H9 (cell line): Measurements from ENCODE around the gene OR5K4. TPM values are rescaled to one million over a fixed set of nuclear protein-coding genes. Genes with fewer than 3 reads are reported as not detected.

Experiments used
- DNase-seq: peaks from one replicate; pipeline ENCODE4 v3.0.0-alpha.2; 2017
- H2AFZ ChIP-seq: one replicate; pipeline ENCODE4 v1.6.1; 2013; ENCODE audit warnings: mild to moderate bottlenecking, low read length, control low read depth, moderate library complexity
- H2AK5ac ChIP-seq: 2 replicates; pipeline ENCODE4 v1.6.1; 2013; ENCODE audit warnings: low read length, control low read depth, mixed read lengths; ENCODE audit not compliant: insufficient read length
- H2BK120ac ChIP-seq: one replicate; pipeline ENCODE4 v1.6.1; 2013; ENCODE audit warnings: low read depth, mild to moderate bottlenecking, low read length, control low read depth, inconsistent platforms; ENCODE audit not compliant: poor library complexity, severe bottlenecking
- H2BK12ac ChIP-seq: 2 replicates; pipeline ENCODE4 v1.6.1; 2013; ENCODE audit warnings: low read length, control low read depth, mixed read lengths, low read depth; ENCODE audit not compliant: insufficient read length
- H2BK15ac ChIP-seq: 2 replicates; pipeline ENCODE4 v1.6.1; 2013; ENCODE audit warnings: low read depth, low read length, control low read depth
- H2BK20ac ChIP-seq: one replicate; pipeline ENCODE4 v1.6.1; 2013; ENCODE audit warnings: low read depth, mild to moderate bottlenecking, low read length, control low read depth, inconsistent platforms; ENCODE audit not compliant: poor library complexity, severe bottlenecking
- H2BK5ac ChIP-seq: 2 replicates; pipeline ENCODE4 v1.6.1; 2013; ENCODE audit warnings: low read length, control low read depth, mixed read lengths; ENCODE audit not compliant: insufficient read length
- H3K14ac ChIP-seq: 2 replicates; pipeline ENCODE4 v1.6.1; 2013; ENCODE audit warnings: low read length, control low read depth; ENCODE audit not compliant: insufficient read depth
- H3K18ac ChIP-seq: 2 replicates; pipeline ENCODE4 v1.6.1; 2013; ENCODE audit warnings: low read depth, mild to moderate bottlenecking, mixed read lengths, low read length, control low read depth; ENCODE audit not compliant: insufficient read length
- H3K23ac ChIP-seq: 2 replicates; pipeline ENCODE4 v1.6.1; 2013; ENCODE audit warnings: low read length, control low read depth, mixed read lengths, low read depth; ENCODE audit not compliant: insufficient read length
- H3K23me2 ChIP-seq: 2 replicates; pipeline ENCODE4 v1.6.1; 2013; ENCODE audit warnings: low read depth, mild to moderate bottlenecking, mixed read lengths, low read length, control low read depth; ENCODE audit not compliant: insufficient read length, poor library complexity, severe bottlenecking
- H3K27ac ChIP-seq: 2 replicates; pipeline ENCODE4 v1.5.1; 2013; ENCODE audit warnings: low read length, control low read depth, mixed read lengths, low read depth; ENCODE audit not compliant: insufficient read length
- H3K27me3 ChIP-seq: 2 replicates; pipeline ENCODE4 v1.6.1; 2013; ENCODE audit warnings: low read length, control low read depth, inconsistent platforms; ENCODE audit not compliant: insufficient read depth
- H3K4ac ChIP-seq: 2 replicates; pipeline ENCODE4 v1.6.1; 2013; ENCODE audit warnings: low read depth, mild to moderate bottlenecking, control low read depth, inconsistent platforms, low read length, moderate library complexity
- H3K4me1 ChIP-seq: 2 replicates; pipeline ENCODE4 v1.6.1; 2013; ENCODE audit warnings: low read length, control low read depth, inconsistent platforms; ENCODE audit not compliant: insufficient read depth
- H3K4me2 ChIP-seq: 2 replicates; pipeline ENCODE4 v1.6.1; 2013; ENCODE audit warnings: low read length, control low read depth, mixed read lengths; ENCODE audit not compliant: insufficient read length, insufficient read depth
- H3K56ac ChIP-seq: 2 replicates; pipeline ENCODE4 v1.6.1; 2013; ENCODE audit warnings: low read depth, mild to moderate bottlenecking, mixed read lengths, low read length, control low read depth; ENCODE audit not compliant: insufficient read length
- H3K79me1 ChIP-seq: 2 replicates; pipeline ENCODE4 v1.6.1; 2013; ENCODE audit warnings: low read depth, mild to moderate bottlenecking, moderate library complexity, low read length, control low read depth, inconsistent platforms; ENCODE audit not compliant: insufficient read depth, poor library complexity, severe bottlenecking
- H3K79me2 ChIP-seq: 2 replicates; pipeline ENCODE4 v1.6.1; 2013; ENCODE audit warnings: low read length, control low read depth, inconsistent platforms; ENCODE audit not compliant: insufficient read depth
- H3K9ac ChIP-seq: 2 replicates; pipeline ENCODE4 v1.6.1; 2013; ENCODE audit warnings: low read length, control low read depth, mixed read lengths; ENCODE audit not compliant: insufficient read length; ENCODE audit errors: extremely low read depth
- H3K9me3 ChIP-seq: one replicate; pipeline ENCODE4 v1.6.1; 2013; ENCODE audit warnings: low read depth, low read length, inconsistent platforms; ENCODE audit not compliant: control insufficient read depth
- H3T11ph ChIP-seq: one replicate; pipeline ENCODE4 v1.6.1; 2013; ENCODE audit warnings: mild to moderate bottlenecking, low read length, control low read depth, inconsistent platforms
- H4K20me1 ChIP-seq: one replicate; pipeline ENCODE4 v1.6.1; 2013; ENCODE audit not compliant: control insufficient read depth, insufficient read length, insufficient read depth
- H4K5ac ChIP-seq: 2 replicates; pipeline ENCODE4 v1.6.1; 2013; ENCODE audit warnings: low read depth, mild to moderate bottlenecking, mixed read lengths, low read length, control low read depth; ENCODE audit not compliant: insufficient read length
- H4K8ac ChIP-seq: replicated peaks from 2 replicates; pipeline ENCODE4 v1.6.1; 2013; ENCODE audit warnings: low read length, control low read depth, mixed read lengths, low read depth; ENCODE audit not compliant: insufficient read length
- H4K91ac ChIP-seq: 2 replicates; pipeline ENCODE4 v1.6.1; 2013; ENCODE audit warnings: low read depth, mild to moderate bottlenecking, moderate library complexity, mixed read lengths, low read length, control low read depth; ENCODE audit not compliant: insufficient read length
- H3K27ac Mint-ChIP-seq, 3 experiments: 2 replicates in 2 of 3; 3 replicates in 1 of 3; pipeline ENCODE4 v1.8.0; 2020 to 2021; ENCODE audit warnings: mixed read lengths in 3 of 3, mild to moderate bottlenecking in 1 of 3, moderate library complexity in 1 of 3
- H3K27me3 Mint-ChIP-seq: 2 replicates; pipeline ENCODE4 v1.8.0; 2021; ENCODE audit warnings: low read depth, mild to moderate bottlenecking, moderate library complexity, mixed read lengths
- H3K36me3 Mint-ChIP-seq, 3 experiments: 2 replicates in 2 of 3; 3 replicates in 1 of 3; pipeline ENCODE4 v1.8.0; 2020 to 2021; ENCODE audit warnings: low read depth in 3 of 3, mixed read lengths in 3 of 3; ENCODE audit not compliant: insufficient read depth in 1 of 3
- H3K4me1 Mint-ChIP-seq, 2 experiments: 2 replicates each; pipeline ENCODE4 v1.8.0; 2020; ENCODE audit warnings: mixed read lengths in 2 of 2
- H3K4me3 Mint-ChIP-seq, 2 experiments: 2 replicates in 1 of 2; 3 replicates in 1 of 2; pipeline ENCODE4 v1.8.0; 2020 to 2021; ENCODE audit warnings: mild to moderate bottlenecking in 2 of 2, mixed read lengths in 2 of 2, moderate library complexity in 1 of 2
- H3K9me3 Mint-ChIP-seq, 2 experiments: 2 replicates in 1 of 2; 3 replicates in 1 of 2; pipeline ENCODE4 v1.8.0; 2020; ENCODE audit warnings: mild to moderate bottlenecking in 2 of 2, mixed read lengths in 2 of 2, moderate library complexity in 1 of 2
- total RNA-seq: library from RNA; stranded (reverse); gene quantifications from 2 replicates; pipeline ENCODE4 v1.2.1, GENCODE V29; 2021
- TF ChIP-seq, protein P1 (sequence below): fragments of 200-600 bp; sonication (generic); conservative IDR thresholded peaks from 3 replicates; pipeline ENCODE4 v1.8.0; 2021; ENCODE audit warnings: antibody characterized with exemption, mild to moderate bottlenecking

The OR5K4 gene
- total RNA-seq, 1 experiment from 2014 or later: not detected

DNA sequence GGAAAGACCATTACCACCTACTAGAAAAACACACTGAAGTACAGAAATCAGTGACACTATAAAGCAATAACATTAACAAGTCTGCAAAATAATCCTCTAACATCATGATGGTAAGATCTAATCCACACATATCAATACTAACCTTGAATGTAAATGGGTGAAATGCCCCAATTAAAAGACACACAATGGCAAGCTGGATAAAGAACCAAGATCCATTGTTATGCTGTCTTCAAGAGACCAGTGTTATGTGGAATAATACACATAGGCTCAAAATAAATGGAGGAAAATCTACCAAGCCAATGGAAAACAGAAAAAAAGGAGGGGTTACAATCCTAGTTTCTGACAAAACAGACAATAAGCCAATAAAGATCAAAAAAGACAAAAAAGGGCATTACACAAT lies 50.4 kb downstream of the OR5K4 start:
- Histone ChIP-seq H3K9me3 (no peaks in the 10 kb centered on the region), H3K4me1 (no peaks in the 10 kb centered on the region), H3K18ac (no peak overlapping the region), H2BK120ac (no peak overlapping the region), H2BK15ac (no peak overlapping the region), H3K79me2 (no peaks in the 10 kb centered on the region), H3K14ac (no peak overlapping the region), H3K4me2 (no peak overlapping the region), H3K23ac (no peak overlapping the region), H3K9ac (no peak overlapping the region), H2AFZ (no peak overlapping the region), H3K23me2 (no peaks in the 10 kb centered on the region), H2AK5ac (no peak overlapping the region), H3K27me3 (no peaks in the 10 kb centered on the region), H3K79me1 (no peaks in the 10 kb centered on the region), H4K5ac (no peak overlapping the region), H2BK12ac (no peak overlapping the region), H2BK5ac (no peak overlapping the region), H3T11ph (no peak overlapping the region), H3K27ac (no peak overlapping the region), H4K8ac (no peak overlapping the region), H2BK20ac (no peak overlapping the region), H3K4ac (no peak overlapping the region), H4K20me1 (no peaks in the 10 kb centered on the region), H3K56ac (no peak overlapping the region), H4K91ac (no peak overlapping the region)
- peaks cover 32 to 50% (median 50%) of the 10 kb centered on the region in 3 experiments for H3K36me3 Mint-ChIP-seq
- no peak overlapping the region for H3K27ac Mint-ChIP-seq
- peaks cover 68 to 80% of the 10 kb centered on the region in 2 experiments for H3K9me3 Mint-ChIP-seq
- TF ChIP-seq, protein P1, sequence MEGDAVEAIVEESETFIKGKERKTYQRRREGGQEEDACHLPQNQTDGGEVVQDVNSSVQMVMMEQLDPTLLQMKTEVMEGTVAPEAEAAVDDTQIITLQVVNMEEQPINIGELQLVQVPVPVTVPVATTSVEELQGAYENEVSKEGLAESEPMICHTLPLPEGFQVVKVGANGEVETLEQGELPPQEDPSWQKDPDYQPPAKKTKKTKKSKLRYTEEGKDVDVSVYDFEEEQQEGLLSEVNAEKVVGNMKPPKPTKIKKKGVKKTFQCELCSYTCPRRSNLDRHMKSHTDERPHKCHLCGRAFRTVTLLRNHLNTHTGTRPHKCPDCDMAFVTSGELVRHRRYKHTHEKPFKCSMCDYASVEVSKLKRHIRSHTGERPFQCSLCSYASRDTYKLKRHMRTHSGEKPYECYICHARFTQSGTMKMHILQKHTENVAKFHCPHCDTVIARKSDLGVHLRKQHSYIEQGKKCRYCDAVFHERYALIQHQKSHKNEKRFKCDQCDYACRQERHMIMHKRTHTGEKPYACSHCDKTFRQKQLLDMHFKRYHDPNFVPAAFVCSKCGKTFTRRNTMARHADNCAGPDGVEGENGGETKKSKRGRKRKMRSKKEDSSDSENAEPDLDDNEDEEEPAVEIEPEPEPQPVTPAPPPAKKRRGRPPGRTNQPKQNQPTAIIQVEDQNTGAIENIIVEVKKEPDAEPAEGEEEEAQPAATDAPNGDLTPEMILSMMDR: no peak
- H3K4me3 Mint-ChIP-seq: no peak overlapping the region
- no peak for DNase-seq
- H3K4me1 Mint-ChIP-seq: no peaks in the 10 kb centered on the region
- peaks cover 2% of the 10 kb centered on the region for H3K27me3 Mint-ChIP-seq

Other genes starting within 250 kb of the OR5K4 start
- not detected in 2 replicates for gene OR5H1, start 223.1 kb upstream of the OR5K4 start, total RNA-seq
- not detected in 2 replicates for gene OR5H14, start 206.4 kb upstream of the OR5K4 start, total RNA-seq
- gene OR5H15, start 187.2 kb upstream of the OR5K4 start, total RNA-seq: not detected in 2 replicates
- not detected in 2 replicates for gene OR5H6, start 89.6 kb upstream of the OR5K4 start, total RNA-seq
- gene OR5H2, start 71.3 kb upstream of the OR5K4 start, total RNA-seq: not detected in 2 replicates
- gene OR5K3, start 36.8 kb downstream of the OR5K4 start, total RNA-seq: not detected in 2 replicates
- gene OR5K1, start 109.3 kb downstream of the OR5K4 start, total RNA-seq: not detected in 2 replicates
- gene OR5K2, start 143.8 kb downstream of the OR5K4 start, total RNA-seq: not detected in 2 replicates
- gene CLDND1, start 169.0 kb downstream of the OR5K4 start, total RNA-seq: 83.0 and 85.0 TPM in 2 replicates
- gene GPR15, start 178.1 kb downstream of the OR5K4 start, total RNA-seq: not detected in 2 replicates
- gene CPOX, start 239.8 kb downstream of the OR5K4 start, total RNA-seq: 22.7 and 24.7 TPM in 2 replicates